Jurkat, Clone E6-1 (cell line): ENCODE results near the gene PLA2G12B.
A peak's percentile ranks its signal among the peaks of the same experiment; 100 is the strongest.
"Not testable (repeated sequence)": the region's sequence is repeated elsewhere in the genome, so short reads cannot be mapped to it uniquely, and the experiment has no call there.

ENCODE experiments used
- DNase-seq: peaks from one replicate; pipeline ENCODE4 v3.0.0-alpha.2; 2011; ENCODE audit warnings: low read depth, low spot score
- H3K4me3 ChIP-seq: 2 replicates; pipeline ENCODE4 v1.5.1; 2011; ENCODE audit warnings: mild to moderate bottlenecking, low read length, control low read depth, moderate library complexity

PLA2G12B gene

DNA sequence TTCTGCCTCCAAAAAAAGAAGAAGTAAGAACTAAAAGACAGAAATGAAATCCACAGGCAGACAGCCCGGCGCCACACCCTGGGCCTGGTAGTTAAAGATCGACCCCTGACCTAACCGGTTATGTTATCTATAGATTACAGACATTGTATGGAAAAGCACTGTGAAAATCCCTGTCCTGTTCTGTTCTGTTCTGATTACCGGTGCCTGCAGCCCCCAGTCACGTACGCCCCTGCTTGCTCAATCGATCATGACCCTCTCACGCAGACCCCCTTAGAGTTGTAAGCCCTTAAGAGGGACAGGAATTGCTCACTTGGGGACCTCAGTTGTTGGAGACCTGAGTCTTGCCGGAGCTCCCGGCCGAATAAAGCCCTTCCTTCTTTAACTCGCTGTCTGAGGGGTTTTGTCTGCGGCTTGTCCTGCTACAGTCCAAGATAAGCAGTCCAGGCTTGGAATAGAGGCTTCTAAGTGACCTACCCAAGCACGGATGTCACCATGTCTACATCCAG, 50.6 kb downstream of the PLA2G12B start:
- not testable (repeated sequence) for H3K4me3 ChIP-seq, DNase-seq

- DNase-seq = no peak
- H3K4me3 ChIP-seq = no peak overlapping the region
Observed at GRCh38 chr10:72899545-72899944, 55.1 kb downstream of the PLA2G12B start.

DNA sequence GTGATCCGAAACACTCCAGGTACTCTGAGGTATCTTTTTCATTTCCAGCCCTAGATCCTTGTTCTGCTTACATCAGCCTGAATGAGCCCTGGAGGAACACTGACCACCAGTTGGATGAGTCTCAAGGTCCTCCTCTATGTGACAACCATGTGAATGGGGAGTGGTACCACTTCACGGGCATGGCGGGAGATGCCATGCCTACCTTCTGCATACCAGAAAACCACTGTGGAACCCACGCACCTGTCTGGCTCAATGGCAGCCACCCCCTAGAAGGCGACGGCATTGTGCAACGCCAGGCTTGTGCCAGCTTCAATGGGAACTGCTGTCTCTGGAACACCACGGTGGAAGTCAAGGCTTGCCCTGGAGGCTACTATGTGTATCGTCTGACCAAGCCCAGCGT, 56.0 kb downstream of the PLA2G12B start:
- no peak for DNase-seq
- H3K4me3 ChIP-seq = no peak overlapping the region

GRCh38 chr10:72895236-72895850, 59.3 kb downstream of the PLA2G12B start:
- DNase-seq = no peak
- no peak overlapping the region for H3K4me3 ChIP-seq

DNA sequence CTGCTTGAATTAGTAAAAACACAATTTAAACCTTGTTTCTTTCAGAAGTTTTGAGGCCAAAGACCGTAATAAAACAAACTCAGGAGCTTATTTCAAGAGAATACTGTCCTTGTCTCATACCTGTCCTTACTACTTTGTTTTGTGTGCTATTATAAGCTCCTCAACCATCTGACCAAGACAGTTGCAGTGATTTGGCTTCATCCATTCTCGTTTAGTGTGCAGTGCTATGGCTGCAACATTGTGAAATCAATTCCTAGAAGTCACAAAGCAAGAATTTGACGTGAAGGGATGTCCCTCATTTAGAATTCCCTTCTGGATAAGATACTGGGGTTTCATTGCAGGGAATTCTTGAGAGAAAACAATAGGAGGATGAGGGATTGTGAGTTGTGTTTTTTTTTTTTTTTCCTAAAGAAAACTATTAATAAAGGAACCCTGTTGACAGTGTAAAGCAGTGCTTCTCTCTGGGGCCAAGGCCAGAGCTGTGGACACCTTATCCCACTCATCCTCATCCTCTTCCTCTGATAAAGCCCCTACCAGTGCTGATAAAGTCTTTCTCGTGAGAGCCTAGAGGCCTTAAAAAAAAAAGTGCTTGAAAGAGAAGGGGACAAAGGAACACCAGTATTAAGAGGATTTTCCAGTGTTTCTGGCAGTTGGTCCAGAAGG, 61.3 kb downstream of the PLA2G12B start, which contains the start of gene OIT3:
Gene OIT3 (plus strand): TSS at position 604 of the 663 bp plus-strand sequence. CDS start 60 bp downstream, outside the sequence.
- no peak within 1 kb of the TSS for H3K4me3 ChIP-seq
- DNase-seq = no peak

DNA sequence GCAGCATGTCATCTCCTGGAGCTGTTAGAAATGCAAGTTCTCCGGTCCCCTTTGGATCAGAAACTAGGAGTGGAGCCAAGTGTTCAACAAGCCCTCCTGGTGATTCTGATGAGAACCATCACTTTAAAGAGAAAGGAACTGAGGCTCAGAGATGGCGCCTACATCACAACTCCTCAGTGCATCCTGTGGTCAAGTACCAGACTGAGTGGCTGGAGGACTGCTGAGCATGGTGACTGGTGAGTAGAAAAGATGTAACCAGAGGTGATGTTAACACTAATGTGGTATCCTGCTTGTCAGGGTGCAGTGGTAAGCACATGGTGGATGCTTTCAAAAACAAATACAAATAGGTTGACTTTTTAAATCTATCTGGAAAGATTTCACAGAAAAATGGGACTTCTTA, 64.5 kb downstream of the PLA2G12B start:
- no peak overlapping the region for H3K4me3 ChIP-seq
- no peak for DNase-seq

DNA sequence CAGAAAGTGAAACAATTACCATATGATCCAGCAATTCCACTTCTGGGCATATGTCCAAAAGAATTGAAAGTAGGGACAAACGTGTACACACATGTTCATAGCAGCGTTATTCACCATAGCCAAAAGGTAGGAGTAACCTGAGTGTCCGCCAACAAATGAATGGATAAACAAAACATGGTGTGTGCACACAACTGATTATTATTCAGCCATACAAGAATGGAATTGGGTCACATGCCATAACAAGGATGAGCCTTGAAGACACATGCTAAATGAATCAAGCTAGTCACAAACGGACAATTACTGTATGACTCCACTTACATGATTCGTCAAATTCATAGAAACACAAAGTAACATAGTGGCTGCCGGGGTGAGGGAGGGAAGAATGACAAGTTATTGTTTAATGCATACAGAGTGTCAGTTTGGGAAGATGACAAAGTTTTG, 65.2 kb downstream of the PLA2G12B start:
- no peak for DNase-seq
- H3K4me3 ChIP-seq = no peak overlapping the region

DNA sequence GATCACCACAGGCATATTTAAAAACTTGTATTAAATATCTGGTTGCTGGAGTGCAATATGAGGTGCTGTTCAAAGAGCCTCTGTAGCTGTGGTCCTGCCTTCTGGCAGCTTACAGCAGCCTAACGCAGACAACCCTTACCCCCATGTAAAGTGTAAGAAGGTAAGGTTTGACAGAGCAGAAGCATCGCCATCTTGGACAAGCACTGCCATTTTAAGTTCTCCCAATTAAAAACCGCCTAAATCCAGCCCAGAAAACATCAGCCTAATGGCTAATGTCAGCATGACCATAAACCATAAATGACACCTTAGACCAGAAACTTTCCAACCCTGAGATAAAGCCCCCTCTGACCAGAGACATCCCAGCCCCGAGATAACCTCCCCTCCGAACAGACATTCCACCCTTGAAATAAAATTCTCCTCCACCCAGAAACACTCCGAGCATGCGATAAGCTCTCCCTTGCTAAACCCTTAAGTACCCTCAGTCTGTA, 66.4 kb downstream of the PLA2G12B start:
- H3K4me3 ChIP-seq = no peak overlapping the region
- no peak for DNase-seq

- DNase-seq = peak; percentile 20
Observed at GRCh38 chr10:72887043-72887442, 67.6 kb downstream of the PLA2G12B start.

DNA sequence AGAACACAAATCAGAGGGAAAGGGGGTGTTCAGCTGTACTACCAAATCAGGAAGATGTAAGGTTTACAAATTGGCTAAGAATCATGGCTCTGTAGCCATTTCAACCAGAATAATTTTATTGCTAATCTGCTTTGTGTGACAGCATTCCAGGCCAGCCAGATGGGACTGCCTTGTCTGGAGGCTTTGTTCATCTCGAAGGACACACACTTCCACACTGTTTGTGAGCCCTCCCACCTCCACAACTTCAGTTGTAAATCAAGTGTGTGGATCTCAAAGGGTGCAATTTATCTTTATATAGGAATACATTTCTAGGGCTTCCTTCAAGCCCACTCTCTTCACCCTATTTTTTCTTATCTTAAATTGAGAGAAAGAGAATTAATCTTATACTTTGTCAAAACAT, 68.0 kb downstream of the PLA2G12B start:
- H3K4me3 ChIP-seq = no peak overlapping the region
- DNase-seq = no peak

More at GRCh38 chr10:72887043-72887442, 67.6 kb downstream of the PLA2G12B start:
- no peak overlapping the region; the same call in 1 of the 2 replicates for H3K4me3 ChIP-seq

DNA sequence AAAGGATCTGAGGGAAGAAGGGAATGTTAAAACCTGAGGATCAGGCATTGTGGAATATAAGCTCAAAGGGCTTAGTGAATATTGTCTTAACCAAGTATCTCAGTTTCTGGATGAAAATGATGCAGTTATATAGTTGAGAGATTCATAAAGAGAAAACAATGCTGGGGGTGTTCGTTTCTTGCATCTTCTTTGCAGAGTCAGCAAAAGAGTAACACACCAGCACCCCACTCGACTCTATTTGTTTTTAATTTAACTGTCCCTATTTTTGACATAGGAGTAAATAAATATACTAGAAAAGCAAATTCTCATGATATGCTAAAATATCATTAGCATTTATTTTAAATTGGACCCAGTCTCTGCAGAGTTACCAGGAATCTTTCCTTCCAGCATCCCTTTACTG, 68.7 kb downstream of the PLA2G12B start:
- DNase-seq = no peak
- H3K4me3 ChIP-seq = no peak overlapping the region
